SH-SY5Y (cell line): ENCODE results near the gene PRKG1.

Experiments used
- GATA2 ChIP-seq: IDR thresholded peaks from 2 replicates; pipeline ENCODE4 v1.6.1; 2011; ENCODE audit warnings: mild to moderate bottlenecking, low read depth, low read length
- GATA3 ChIP-seq: IDR thresholded peaks from 2 replicates; pipeline ENCODE4 v1.6.1; 2011; ENCODE audit warnings: low read depth, mild to moderate bottlenecking, low read length, moderate library complexity

DNA sequence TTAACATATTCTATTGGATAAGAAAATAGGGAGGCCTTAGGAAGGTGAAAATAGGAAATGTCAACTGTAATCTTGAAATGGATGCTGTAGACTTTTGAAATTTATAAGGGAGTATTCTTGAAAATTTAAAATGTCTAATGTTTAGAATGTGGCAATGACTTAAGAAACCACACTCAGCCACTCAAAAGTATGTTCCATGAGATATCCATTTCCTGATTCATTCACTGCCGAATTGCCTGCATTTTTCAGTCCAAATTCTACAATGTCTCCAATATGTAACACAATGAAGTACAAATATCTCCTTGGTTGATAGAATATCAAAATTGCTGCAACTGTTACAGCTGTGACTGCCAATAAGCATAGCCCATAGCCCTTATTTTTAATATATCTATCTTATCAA is 25.9 kb downstream of the PRKG1 start:
- TF ChIP-seq GATA3 (no peak), GATA2 (no peak)
